HG03571 (cell line): Measurements from ENCODE around the gene DNAJC22.
A peak's percentile ranks its signal among the peaks of the same experiment; 100 is the strongest.

Experiments used
- ATAC-seq: cut with Tn5 transposase; IDR thresholded peaks from one replicate; pipeline ENCODE4 v1.9.1; 2021; ENCODE audit not compliant: unreplicated experiment

The DNAJC22 gene

GRCh38 chr12:49344486-49345050, 2.1 kb upstream of the DNAJC22 start:
- ATAC-seq: no peak

GRCh38 chr12:49345051-49345824, 1.4 kb upstream of the DNAJC22 start:
- ATAC-seq: no peak

- no peak for ATAC-seq
These were observed 646 bp upstream of the DNAJC22 start for GRCh38 chr12:49345825-49346658.

- peak; percentile 48 for ATAC-seq
These were observed 864 bp downstream of the DNAJC22 start for GRCh38 chr12:49347311-49348193.

- no peak for ATAC-seq
These were observed 2.1 kb downstream of the DNAJC22 start for GRCh38 chr12:49348781-49349180.

- no peak for ATAC-seq
These were observed 2.6 kb downstream of the DNAJC22 start for GRCh38 chr12:49349266-49349665.

GRCh38 chr12:49352351-49352750, 5.7 kb downstream of the DNAJC22 start:
- no peak for ATAC-seq

- ATAC-seq: no peak
These were observed 9.2 kb downstream of the DNAJC22 start for GRCh38 chr12:49355913-49356312.

GRCh38 chr12:49357103-49357678, 10.5 kb downstream of the DNAJC22 start:
- ATAC-seq: no peak

- no peak for ATAC-seq
These were observed 11.9 kb downstream of the DNAJC22 start for GRCh38 chr12:49358483-49359141.

- no peak for ATAC-seq
These were observed 13.0 kb downstream of the DNAJC22 start for GRCh38 chr12:49359671-49360070.

GRCh38 chr12:49362077-49362476, 15.4 kb downstream of the DNAJC22 start:
- no peak for ATAC-seq

- ATAC-seq: no peak
These were observed 18.3 kb downstream of the DNAJC22 start for GRCh38 chr12:49364989-49365388.

- no peak for ATAC-seq
These were observed 18.9 kb downstream of the DNAJC22 start for GRCh38 chr12:49365542-49365941.

- peak; percentile 1 for ATAC-seq
These were observed 19.5 kb downstream of the DNAJC22 start for GRCh38 chr12:49366096-49366651.

GRCh38 chr12:49366652-49367380, 20.1 kb downstream of the DNAJC22 start:
- peak; percentile 59 for ATAC-seq

GRCh38 chr12:49367381-49368239, 20.9 kb downstream of the DNAJC22 start, which contains the start of gene SPATS2:
TSS of gene SPATS2 (plus strand) at chr12:49367462. CDS start at chr12:49461013, 93,551 bp downstream.
- no peak for ATAC-seq

GRCh38 chr12:49368240-49368600, 21.5 kb downstream of the DNAJC22 start:
- ATAC-seq: no peak
